Natural killer cell treated with Interleukin-12 subunit alpha and Interleukin-12 subunit beta and Interleukin-15 and Interleukin-18, amount 100 ng/mL, for 72 hours (primary cell): ENCODE results near the gene NDC1. TPM values are rescaled to one million over a fixed set of nuclear protein-coding genes. Genes with fewer than 3 reads are reported as not detected.

ENCODE experiments used
- ATAC-seq, 2 donors: fragments of 150-1000 bp; cut with Tn5 transposase in 1 of 2; sonication (Bioruptor Pico), chemical (Tn5 transposase) in 1 of 2; 2 replicates each; pipeline ENCODE4 v1.10.0; 2021
- DNase-seq: peaks from one replicate; pipeline ENCODE4 v3.0.0; 2022; ENCODE audit warnings: low spot score
- H3K27ac Mint-ChIP-seq, 2 donors: 1 replicate in 1 of 2; 2 replicates in 1 of 2; pipeline ENCODE4 v1.8.0; 2022; ENCODE audit warnings: mixed read lengths in 2 of 2, mild to moderate bottlenecking in 1 of 2, moderate library complexity in 1 of 2
- H3K27me3 Mint-ChIP-seq, 2 donors: 1 replicate in 1 of 2; 2 replicates in 1 of 2; pipeline ENCODE4 v1.8.0; 2022; ENCODE audit warnings: mixed read lengths in 2 of 2
- H3K36me3 Mint-ChIP-seq: one replicate; pipeline ENCODE4 v1.8.0; 2022; ENCODE audit warnings: mixed read lengths
- H3K4me1 Mint-ChIP-seq, 2 donors: 1 replicate in 1 of 2; 2 replicates in 1 of 2; pipeline ENCODE4 v1.8.0; 2022; ENCODE audit warnings: low read depth in 2 of 2, mixed read lengths in 2 of 2, mild to moderate bottlenecking in 1 of 2
- H3K4me3 Mint-ChIP-seq: one replicate; pipeline ENCODE4 v1.8.0; 2022; ENCODE audit warnings: mixed read lengths
- H3K9me3 Mint-ChIP-seq: 2 replicates; pipeline ENCODE4 v1.8.0; 2022; ENCODE audit warnings: mixed read lengths
- total RNA-seq, 2 donors: library from RNA; stranded (reverse); gene quantifications; one replicate each; pipeline ENCODE4 v1.2.3, GENCODE V29; 2022

NDC1 gene
- total RNA-seq, 2 donors from 2014 or later, result 23.4 to 44.9 TPM

DNA sequence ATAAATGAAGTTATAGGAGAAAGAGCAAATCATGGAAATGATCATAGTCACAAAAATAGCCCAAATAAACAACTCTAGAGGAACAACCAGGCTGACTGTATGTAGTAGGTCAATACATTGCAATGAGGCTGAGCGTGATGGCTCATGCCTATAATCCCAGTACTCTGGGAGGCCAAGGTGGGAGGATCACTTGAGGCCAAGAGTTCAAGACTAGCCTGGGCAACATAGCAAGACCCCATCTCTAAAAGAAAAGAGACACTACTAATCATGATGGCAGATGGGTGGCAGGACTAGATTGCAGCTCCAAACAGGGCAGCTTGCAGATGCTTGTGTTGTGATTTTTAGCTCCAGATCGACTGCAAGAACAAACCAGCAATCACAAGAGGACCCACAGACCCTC lies 27.6 kb downstream of the NDC1 start:
- peaks cover 38% of the 10 kb centered on the region for H3K36me3 Mint-ChIP-seq
- no peaks in the 10 kb centered on the region for H3K9me3 Mint-ChIP-seq
- peak overlapping the region in 1 of 2 donors; percentile 29 for H3K27ac Mint-ChIP-seq
- peaks cover 0 to 3% of the 10 kb centered on the region in 2 donors for H3K4me1 Mint-ChIP-seq
- H3K27me3 Mint-ChIP-seq, result no peaks in the 10 kb centered on the region
- DNase-seq, result no peak
- no peak for ATAC-seq
- no peak overlapping the region for H3K4me3 Mint-ChIP-seq

DNA sequence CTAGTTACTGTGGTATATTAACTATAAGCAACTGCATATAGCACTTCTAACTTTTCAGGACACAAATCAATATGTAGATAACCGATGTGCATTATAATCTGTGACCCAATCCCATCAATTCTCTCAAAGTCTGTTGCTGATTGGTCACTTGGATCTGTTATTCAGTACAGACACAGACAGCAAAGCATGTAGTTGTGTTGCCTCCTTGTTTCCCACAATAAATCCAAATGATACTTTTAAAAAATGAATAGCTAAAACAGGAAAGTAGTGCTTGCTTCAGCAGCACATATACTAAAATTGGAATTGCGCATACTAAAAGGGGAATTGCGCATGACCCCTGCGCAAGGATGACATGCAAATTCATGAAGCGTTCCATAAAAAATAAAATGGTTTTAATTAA lies 28.1 kb downstream of the NDC1 start:
- H3K36me3 Mint-ChIP-seq, result peaks cover 33% of the 10 kb centered on the region
- peak overlapping the region in 1 of 2 donors; percentile 29 for H3K27ac Mint-ChIP-seq
- DNase-seq (no peak), ATAC-seq (no peak)
- H3K4me1 Mint-ChIP-seq, result peaks cover 0 to 3% of the 10 kb centered on the region in 2 donors
- no peak overlapping the region for H3K4me3 Mint-ChIP-seq
- H3K27me3 Mint-ChIP-seq, result no peaks in the 10 kb centered on the region
- H3K9me3 Mint-ChIP-seq, result no peaks in the 10 kb centered on the region

DNA sequence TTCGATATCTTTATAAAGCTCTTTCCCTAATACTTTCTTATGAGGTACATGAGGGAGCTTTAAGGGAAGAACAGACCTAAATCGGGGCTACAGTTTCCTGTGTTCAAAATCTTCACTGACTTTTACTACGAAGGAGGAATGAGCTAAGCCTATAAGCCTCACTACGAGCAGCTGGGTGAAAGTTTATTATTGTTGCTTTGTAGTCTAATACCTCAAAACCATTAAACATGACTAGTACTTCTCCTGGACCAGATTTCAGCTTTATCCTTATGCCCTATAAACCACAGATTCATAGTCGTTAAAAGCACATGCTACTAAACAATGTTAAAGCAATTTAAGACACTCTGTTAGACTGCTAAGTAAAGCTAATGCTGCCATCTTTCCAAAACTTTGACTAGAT lies 30.2 kb downstream of the NDC1 start:
- DNase-seq, result no peak
- no peak for ATAC-seq
- Mint-ChIP-seq H3K36me3 (peaks cover 23% of the 10 kb centered on the region), H3K4me1 (peaks cover 0 to 3% of the 10 kb centered on the region in 2 donors), H3K27me3 (no peaks in the 10 kb centered on the region), H3K4me3 (no peak overlapping the region), H3K27ac (no peak overlapping the region), H3K9me3 (no peaks in the 10 kb centered on the region)

DNA sequence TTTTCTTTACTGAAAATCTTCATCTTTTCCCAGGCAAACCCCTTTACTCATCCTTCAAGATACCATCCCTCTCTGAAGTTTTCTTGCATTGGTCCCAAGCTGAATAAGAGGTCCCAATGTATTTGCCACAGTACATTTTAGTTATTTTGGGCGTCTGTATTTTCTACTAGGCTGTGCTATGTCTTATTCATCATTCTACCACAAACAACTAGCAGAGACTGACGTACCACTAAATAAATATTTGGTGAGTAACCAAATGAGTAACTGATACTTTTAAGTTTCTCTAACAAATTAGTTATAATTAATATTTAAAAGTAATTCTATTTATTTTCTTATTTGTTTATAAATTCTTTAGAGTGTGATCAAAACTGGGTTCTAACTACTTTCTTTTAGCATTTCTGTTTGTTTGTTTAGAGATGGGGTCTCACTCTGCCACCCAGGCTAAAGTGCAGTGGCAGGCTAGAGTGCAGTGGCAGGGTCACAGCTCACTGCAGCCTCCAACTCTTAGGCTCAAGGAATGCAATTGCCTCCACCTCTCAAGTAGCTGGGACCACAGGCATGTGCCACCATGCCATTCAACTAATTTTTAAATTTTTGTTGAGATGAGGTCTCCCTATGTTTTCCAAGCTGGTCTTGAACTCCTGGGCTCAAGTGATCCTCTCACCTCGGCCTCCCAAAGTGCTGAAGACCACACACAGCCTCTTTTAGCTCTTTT lies 33.1 kb downstream of the NDC1 start:
- Mint-ChIP-seq H3K4me3 (no peak overlapping the region), H3K27me3 (no peaks in the 10 kb centered on the region), H3K4me1 (no peaks in the 10 kb centered on the region), H3K36me3 (peaks cover 17% of the 10 kb centered on the region), H3K9me3 (no peaks in the 10 kb centered on the region), H3K27ac (no peak overlapping the region)
- no peak for DNase-seq
- ATAC-seq, result no peak

DNA sequence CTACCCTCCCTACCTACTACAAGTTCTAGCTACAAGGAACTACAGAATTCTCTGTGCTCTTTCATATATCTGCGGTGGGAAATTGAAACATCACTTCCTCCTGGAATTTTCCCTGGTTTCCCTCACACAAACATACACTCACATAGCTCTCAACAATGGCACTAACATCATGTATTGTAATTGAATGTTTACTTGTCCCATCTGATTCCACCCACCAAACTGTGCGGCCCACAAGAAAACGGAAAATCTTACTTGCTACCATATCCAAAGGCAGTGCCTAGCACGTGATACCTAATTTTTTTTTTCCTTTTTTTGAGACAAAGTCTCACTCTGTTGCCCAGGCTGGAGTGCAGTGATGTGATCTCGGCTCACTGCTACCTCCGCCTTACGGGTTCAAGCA lies 33.9 kb downstream of the NDC1 start:
- peaks cover 17% of the 10 kb centered on the region for H3K36me3 Mint-ChIP-seq
- no peak overlapping the region for H3K4me3 Mint-ChIP-seq

DNA sequence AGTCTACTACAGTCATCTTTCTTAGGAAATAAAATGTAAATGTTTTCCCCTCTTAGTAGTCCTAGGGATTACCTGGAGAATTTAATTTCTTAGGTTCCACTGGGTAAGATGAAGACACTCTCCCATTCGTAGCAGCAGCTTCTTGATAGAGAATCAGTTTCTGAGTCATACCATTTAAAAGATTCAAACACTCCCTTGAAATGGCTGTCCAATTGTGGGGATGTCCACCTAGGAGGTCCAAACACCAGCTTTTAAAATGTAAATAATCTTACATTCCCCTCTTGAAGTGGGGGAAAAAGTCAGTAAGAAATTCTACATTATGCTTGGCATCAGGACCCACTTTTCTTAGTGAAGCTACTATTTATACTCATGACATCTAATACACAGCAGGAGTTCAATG lies 37.5 kb downstream of the NDC1 start:
- Mint-ChIP-seq H3K9me3 (no peaks in the 10 kb centered on the region), H3K27me3 (no peaks in the 10 kb centered on the region), H3K4me1 (no peaks in the 10 kb centered on the region), H3K4me3 (no peak overlapping the region), H3K36me3 (peaks cover 24% of the 10 kb centered on the region), H3K27ac (no peak overlapping the region)
- no peak for DNase-seq
- ATAC-seq, result no peak

More for the DNA sequence above, 33.9 kb downstream of the NDC1 start:
- ATAC-seq (no peak), DNase-seq (no peak)
- Mint-ChIP-seq H3K9me3 (no peaks in the 10 kb centered on the region), H3K27me3 (no peaks in the 10 kb centered on the region), H3K27ac (no peak overlapping the region), H3K4me1 (no peaks in the 10 kb centered on the region)

DNA sequence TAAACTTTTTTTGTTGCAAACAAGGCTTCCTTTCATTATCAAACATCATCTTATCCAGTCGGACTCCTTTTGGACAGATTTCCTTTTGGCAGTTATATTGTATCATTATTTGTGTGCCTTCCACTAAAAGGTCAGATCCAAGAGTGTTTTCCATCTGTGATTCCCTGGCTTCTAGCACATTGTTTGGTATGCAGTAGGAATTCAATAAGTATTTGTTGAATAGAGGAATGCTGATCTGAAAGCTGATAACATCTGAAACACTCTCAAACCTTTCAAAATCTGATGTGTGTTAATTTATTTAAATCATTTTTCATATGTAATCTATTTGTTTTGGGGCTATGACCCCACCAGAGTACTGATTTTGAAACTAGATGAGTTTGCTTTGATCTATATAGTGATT lies 39.0 kb downstream of the NDC1 start:
- Mint-ChIP-seq H3K36me3 (peaks cover 30% of the 10 kb centered on the region), H3K27me3 (no peaks in the 10 kb centered on the region), H3K4me1 (no peaks in the 10 kb centered on the region), H3K9me3 (no peaks in the 10 kb centered on the region), H3K4me3 (no peak overlapping the region), H3K27ac (no peak overlapping the region)
- ATAC-seq (no peak), DNase-seq (no peak)

- peaks cover 32% of the 10 kb centered on the region for H3K36me3 Mint-ChIP-seq
- no peak for DNase-seq
- ATAC-seq, result no peak
- peaks cover 0 to 3% of the 10 kb centered on the region in 2 donors for H3K4me1 Mint-ChIP-seq
- no peak overlapping the region for H3K4me3 Mint-ChIP-seq
- no peaks in the 10 kb centered on the region for H3K27me3 Mint-ChIP-seq
- H3K27ac Mint-ChIP-seq, result no peak overlapping the region
- H3K9me3 Mint-ChIP-seq, result no peaks in the 10 kb centered on the region
Observed at GRCh38 chr1:53792806-53793205, 45.3 kb downstream of the NDC1 start.

- DNase-seq (no peak), ATAC-seq (no peak)
- Mint-ChIP-seq H3K27ac (no peak overlapping the region), H3K27me3 (no peaks in the 10 kb centered on the region), H3K36me3 (peaks cover 12% of the 10 kb centered on the region), H3K9me3 (no peaks in the 10 kb centered on the region), H3K4me1 (peaks cover 7 to 10% of the 10 kb centered on the region in 2 donors), H3K4me3 (no peak overlapping the region)
Observed at GRCh38 chr1:53787655-53788054, 50.4 kb downstream of the NDC1 start.

GRCh38 chr1:53783056-53783455 lies 55.0 kb downstream of the NDC1 start:
- peaks cover 12% of the 10 kb centered on the region for H3K36me3 Mint-ChIP-seq
- no peak overlapping the region for H3K27ac Mint-ChIP-seq
- H3K4me1 Mint-ChIP-seq, result peaks cover 4 to 18% of the 10 kb centered on the region in 2 donors
- H3K4me3 Mint-ChIP-seq, result no peak overlapping the region
- ATAC-seq (peak; percentile 63 to 95), DNase-seq (no peak)
- H3K27me3 Mint-ChIP-seq, result no peaks in the 10 kb centered on the region
- no peaks in the 10 kb centered on the region for H3K9me3 Mint-ChIP-seq

DNA sequence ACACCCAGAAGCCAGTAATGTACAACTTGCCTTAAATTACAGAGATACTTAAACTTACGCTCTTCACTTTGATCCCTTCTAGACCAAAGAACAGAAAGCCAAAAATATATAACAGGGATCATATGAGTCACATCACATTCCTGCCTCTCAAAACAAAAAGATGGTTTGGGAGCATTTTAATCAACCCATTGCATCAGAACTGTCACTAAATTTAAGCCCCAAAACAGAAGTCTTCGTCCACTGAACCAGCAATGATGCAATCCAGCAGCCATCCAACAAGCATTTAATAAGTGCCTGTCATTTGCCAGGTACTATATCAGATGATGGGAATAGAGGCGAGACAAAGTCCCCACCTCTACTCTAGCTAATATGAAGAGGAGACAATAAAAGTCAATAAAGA lies 56.4 kb downstream of the NDC1 start:
- H3K27me3 Mint-ChIP-seq, result no peaks in the 10 kb centered on the region
- no peaks in the 10 kb centered on the region for H3K9me3 Mint-ChIP-seq
- H3K36me3 Mint-ChIP-seq, result peaks cover 12% of the 10 kb centered on the region
- peaks cover 4 to 18% of the 10 kb centered on the region in 2 donors for H3K4me1 Mint-ChIP-seq
- no peak overlapping the region for H3K27ac Mint-ChIP-seq
- no peak overlapping the region for H3K4me3 Mint-ChIP-seq
- DNase-seq (no peak), ATAC-seq (no peak)

DNA sequence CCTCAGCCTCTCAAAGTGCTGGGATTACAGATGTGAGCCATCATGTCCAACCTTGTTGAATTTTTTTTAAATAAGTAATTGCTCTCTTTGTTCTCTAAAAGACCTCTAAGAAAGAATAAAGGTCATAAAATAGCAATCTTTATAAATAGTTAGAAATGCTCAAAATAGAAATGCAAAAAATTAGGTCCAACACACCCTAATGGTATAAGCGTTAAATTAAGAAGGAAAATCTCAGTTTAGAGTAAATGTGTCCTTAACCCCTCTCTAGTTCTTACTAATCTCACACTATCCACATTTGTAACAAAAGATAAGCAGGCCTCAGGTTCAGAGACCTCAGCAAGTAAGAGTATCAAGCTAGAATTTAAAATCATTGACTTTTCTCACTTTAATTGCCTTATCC lies 60.8 kb downstream of the NDC1 start:
- no peak for ATAC-seq
- Mint-ChIP-seq H3K9me3 (no peaks in the 10 kb centered on the region), H3K36me3 (peaks cover 11% of the 10 kb centered on the region)

DNA sequence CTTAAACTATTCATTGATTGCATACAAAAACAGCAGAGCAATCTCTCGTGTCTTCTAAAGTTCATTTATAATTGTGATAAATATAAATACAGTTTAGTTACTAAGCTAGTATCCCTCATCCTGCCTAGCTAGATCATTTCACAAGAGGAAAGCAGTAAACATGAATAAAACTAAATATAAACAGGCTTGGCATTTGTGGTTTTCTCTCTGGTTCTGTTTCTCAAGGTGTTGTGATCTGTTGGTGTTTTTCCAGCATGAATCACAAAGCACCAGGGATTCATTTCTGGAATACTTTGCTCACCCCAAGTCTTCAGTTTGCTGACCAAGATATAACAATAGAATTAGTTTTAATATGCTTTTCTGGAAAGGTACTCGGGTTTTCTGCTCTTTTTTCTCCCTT lies 66.4 kb downstream of the NDC1 start:
- Mint-ChIP-seq H3K4me3 (no peak overlapping the region), H3K27ac (no peak overlapping the region), H3K4me1 (peaks cover 4 to 7% of the 10 kb centered on the region in 2 donors), H3K9me3 (no peaks in the 10 kb centered on the region), H3K36me3 (peaks cover 7% of the 10 kb centered on the region), H3K27me3 (no peaks in the 10 kb centered on the region)
- no peak for DNase-seq
- no peak for ATAC-seq

More for the DNA sequence above, 60.8 kb downstream of the NDC1 start:
- Mint-ChIP-seq H3K4me1 (peaks cover 0 to 6% of the 10 kb centered on the region in 2 donors), H3K27me3 (no peaks in the 10 kb centered on the region), H3K4me3 (no peak overlapping the region), H3K27ac (no peak overlapping the region)
- no peak for DNase-seq

- no peaks in the 10 kb centered on the region for H3K9me3 Mint-ChIP-seq
- no peak for ATAC-seq
- no peak overlapping the region for H3K27ac Mint-ChIP-seq
- DNase-seq, result no peak
- H3K4me3 Mint-ChIP-seq, result no peak overlapping the region
- H3K4me1 Mint-ChIP-seq, result peaks cover 22 to 26% of the 10 kb centered on the region in 2 donors
- H3K36me3 Mint-ChIP-seq, result peaks cover 7% of the 10 kb centered on the region
- H3K27me3 Mint-ChIP-seq, result no peaks in the 10 kb centered on the region
Observed at GRCh38 chr1:53769780-53770179, 68.3 kb downstream of the NDC1 start.

GRCh38 chr1:53769184-53769583 lies 68.9 kb downstream of the NDC1 start:
- Mint-ChIP-seq H3K4me3 (no peak overlapping the region), H3K36me3 (peaks cover 7% of the 10 kb centered on the region), H3K4me1 (peaks cover 23 to 27% of the 10 kb centered on the region in 2 donors), H3K27me3 (no peaks in the 10 kb centered on the region), H3K9me3 (no peaks in the 10 kb centered on the region), H3K27ac (no peak overlapping the region)
- no peak for DNase-seq
- ATAC-seq, result no peak
